Activated B cell treated with CpG ODN at 0.5 μM for 24 hours (primary cell): ENCODE measurements around the gene PHLDB1. TPM values are rescaled to one million over a fixed set of nuclear protein-coding genes. Genes with fewer than 3 reads are reported as not detected.
"Not testable (repeated sequence)": the region's sequence is repeated elsewhere in the genome, so short reads cannot be mapped to it uniquely, and the experiment has no call there.

Experiments
- ATAC-seq: fragments of 200-7000 bp; cut with Tn5 transposase; one replicate; pipeline ENCODE4 v1.10.0; 2021; ENCODE audit warnings: low read depth, mild to moderate bottlenecking, moderate library complexity
- CTCF ChIA-PET: fragments of 350-600 bp; sonication (Branson Sonifier 250); formaldehyde crosslinking; loops from one replicate; lab custom pipeline; 2021; ENCODE audit warnings: antibody characterized with exemption; lab: Charles Lee
- POLR2A ChIA-PET: fragments of 350-600 bp; sonication (Branson Sonifier 250); formaldehyde crosslinking; loops from one replicate; lab custom pipeline; 2021; ENCODE audit warnings: antibody characterized with exemption; lab: Charles Lee
- DNase-seq: peaks from one replicate; pipeline ENCODE4 v3.0.0; 2022
- H3K27ac Mint-ChIP-seq: one replicate; pipeline ENCODE4 v1.8.0; 2020; ENCODE audit warnings: mixed read lengths
- H3K27me3 Mint-ChIP-seq: one replicate; pipeline ENCODE4 v1.8.0; 2021; ENCODE audit warnings: mixed read lengths
- H3K36me3 Mint-ChIP-seq: one replicate; pipeline ENCODE4 v1.8.0; 2021; ENCODE audit warnings: low read depth, mixed read lengths
- H3K4me1 Mint-ChIP-seq: one replicate; pipeline ENCODE4 v1.8.0; 2021; ENCODE audit warnings: mixed read lengths
- H3K4me3 Mint-ChIP-seq: one replicate; pipeline ENCODE4 v1.8.0; 2020; ENCODE audit warnings: mild to moderate bottlenecking, mixed read lengths
- H3K9me3 Mint-ChIP-seq: one replicate; pipeline ENCODE4 v1.8.0; 2020; ENCODE audit warnings: mixed read lengths
- intact Hi-C: fragments of 100-400 bp; cut with micrococcal nuclease; formaldehyde crosslinking; loops from one replicate; pipeline ENCODE4 v1.15.1; 2024
- total RNA-seq: library from RNA; stranded (reverse); gene quantifications from 2 replicates; pipeline ENCODE4 v1.2.3, GENCODE V29; 2022
- TF ChIP-seq, protein P1 (sequence below): fragments of 200-600 bp; IDR thresholded peaks from one replicate; pipeline ENCODE4 v1.8.0; 2022; ENCODE audit warnings: antibody characterized with exemption, mild to moderate bottlenecking

Gene PHLDB1
- total RNA-seq, 1 donor from 2014 or later = 2.6 TPM

DNA sequence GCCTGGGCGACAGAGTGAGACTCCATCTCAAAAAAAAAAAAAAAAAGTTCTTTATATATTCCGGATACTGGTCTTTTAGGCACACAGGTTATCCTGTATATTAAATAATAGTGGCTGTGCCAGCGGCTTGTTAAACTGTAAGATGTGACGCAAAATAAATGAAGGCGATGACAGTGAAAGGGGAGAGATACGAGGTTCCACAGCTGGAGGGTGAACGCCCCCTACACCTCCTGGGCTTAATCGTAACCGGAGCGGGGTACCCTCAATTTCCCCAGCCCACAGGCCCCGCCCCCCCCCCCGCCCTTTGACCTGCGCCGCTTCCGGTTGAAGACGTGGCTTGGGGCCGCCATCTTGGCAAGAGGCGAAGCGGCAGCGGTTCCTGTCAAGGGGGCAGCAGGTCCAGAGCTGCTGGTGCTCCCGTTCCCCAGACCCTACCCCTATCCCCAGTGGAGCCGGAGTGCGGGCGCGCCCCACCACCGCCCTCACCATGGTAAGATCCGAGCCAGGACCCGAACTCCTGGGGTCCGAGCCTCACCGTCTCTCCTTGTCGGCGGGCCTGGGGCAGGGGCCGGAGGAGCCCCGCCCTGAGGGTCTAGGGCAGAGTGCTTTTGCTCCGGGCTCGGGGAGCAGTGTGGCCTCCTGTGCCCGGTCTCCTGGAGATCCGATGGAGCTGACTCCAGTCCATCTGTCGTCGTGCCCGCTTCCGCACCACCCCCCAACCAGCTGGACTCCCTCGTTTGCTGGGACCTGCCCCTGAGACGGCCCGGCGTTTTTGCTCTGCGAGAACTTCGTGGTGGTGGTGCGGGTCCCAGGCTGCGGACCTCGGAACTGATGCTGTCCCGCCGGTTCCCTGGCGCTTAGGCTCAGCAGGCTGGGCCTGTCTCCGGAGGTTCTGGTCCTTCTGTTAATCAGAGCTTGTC is 35.1 kb upstream of the PHLDB1 start, which contains the start of gene ARCN1:
TSS of gene ARCN1 (plus strand) at position 349 of the 920 bp plus-strand sequence. CDS start at position 488, 139 bp downstream.
- DNase-seq (peak; percentile 67), ATAC-seq (peak; percentile 88)
- Mint-ChIP-seq H3K36me3 (peaks cover 21% of the 10 kb centered on the region), H3K4me1 (peaks cover 45% of the 10 kb centered on the region), H3K27ac (peak within 1 kb of the TSS; percentile 86), H3K4me3 (peak within 1 kb of the TSS; percentile 93), H3K9me3 (no peaks in the 10 kb centered on the region), H3K27me3 (no peaks in the 10 kb centered on the region)
- ChIA-PET CTCF (interaction anchor here (0.8 kb wide), 1 partner anchor 37 kb away, joined by 3 read pairs; no protein-coding TSS in a partner anchor), POLR2A (interaction anchor here (0.5 to 1.5 kb wide), 18 partner anchors 17 to 762 kb away, joined by 3 to 9 read pairs (median 4); partner anchors contain the start of genes HMBS, KMT2A, PHLDB1 and TMEM25)
- TF ChIP-seq, protein P1, sequence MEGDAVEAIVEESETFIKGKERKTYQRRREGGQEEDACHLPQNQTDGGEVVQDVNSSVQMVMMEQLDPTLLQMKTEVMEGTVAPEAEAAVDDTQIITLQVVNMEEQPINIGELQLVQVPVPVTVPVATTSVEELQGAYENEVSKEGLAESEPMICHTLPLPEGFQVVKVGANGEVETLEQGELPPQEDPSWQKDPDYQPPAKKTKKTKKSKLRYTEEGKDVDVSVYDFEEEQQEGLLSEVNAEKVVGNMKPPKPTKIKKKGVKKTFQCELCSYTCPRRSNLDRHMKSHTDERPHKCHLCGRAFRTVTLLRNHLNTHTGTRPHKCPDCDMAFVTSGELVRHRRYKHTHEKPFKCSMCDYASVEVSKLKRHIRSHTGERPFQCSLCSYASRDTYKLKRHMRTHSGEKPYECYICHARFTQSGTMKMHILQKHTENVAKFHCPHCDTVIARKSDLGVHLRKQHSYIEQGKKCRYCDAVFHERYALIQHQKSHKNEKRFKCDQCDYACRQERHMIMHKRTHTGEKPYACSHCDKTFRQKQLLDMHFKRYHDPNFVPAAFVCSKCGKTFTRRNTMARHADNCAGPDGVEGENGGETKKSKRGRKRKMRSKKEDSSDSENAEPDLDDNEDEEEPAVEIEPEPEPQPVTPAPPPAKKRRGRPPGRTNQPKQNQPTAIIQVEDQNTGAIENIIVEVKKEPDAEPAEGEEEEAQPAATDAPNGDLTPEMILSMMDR = no peak
- intact Hi-C loops = loop anchor here (1.0 to 5.0 kb wide), 5 partner anchors 38 to 426 kb away; partner anchors contain the start of genes ATP5MG, CENATAC, KMT2A and UBE4A

DNA sequence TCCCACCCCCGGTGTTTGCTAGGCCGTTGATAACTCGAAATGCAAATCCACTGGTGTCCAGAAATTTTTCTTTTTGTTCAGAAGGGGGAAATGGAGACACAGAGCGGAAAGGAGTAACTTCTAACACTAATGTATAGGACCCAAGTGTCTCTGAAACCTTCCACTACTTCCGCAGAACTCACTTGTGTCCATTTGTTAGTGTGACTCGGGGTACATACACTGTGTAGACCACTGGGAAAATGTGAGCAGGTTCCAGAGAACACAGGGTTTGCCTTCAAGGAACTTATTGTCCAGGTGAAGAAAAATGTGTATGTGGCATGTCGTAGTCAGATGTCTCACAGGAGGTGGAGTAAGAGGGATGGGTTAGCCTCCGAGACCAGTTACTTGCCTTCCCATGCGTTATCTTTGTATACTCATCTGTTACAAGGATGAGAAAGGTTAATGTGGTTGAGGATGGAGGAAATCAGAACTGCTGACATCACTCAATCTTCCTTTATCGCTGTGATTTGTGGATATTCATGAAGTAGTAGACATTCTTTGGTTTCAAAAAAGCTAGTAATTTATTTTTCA is 34.3 kb upstream of the PHLDB1 start:
- POLR2A ChIA-PET = interaction anchor here (0.8 to 1.5 kb wide), 6 partner anchors 32 to 529 kb away, joined by 3 to 8 read pairs (median 5); partner anchors contain the start of genes PHLDB1 and TMEM25

GRCh38 chr11:118574636-118575035 is 32.8 kb upstream of the PHLDB1 start:
- ATAC-seq (no peak), DNase-seq (no peak)
- Mint-ChIP-seq H3K36me3 (peaks cover 29% of the 10 kb centered on the region), H3K27me3 (no peaks in the 10 kb centered on the region), H3K27ac (no peak overlapping the region), H3K4me3 (no peak overlapping the region), H3K9me3 (no peaks in the 10 kb centered on the region), H3K4me1 (peaks cover 53% of the 10 kb centered on the region)
- CTCF ChIA-PET = no interaction called here
- intact Hi-C loops = loop anchor here (1.0 to 5.0 kb wide), 2 partner anchors 8 to 137 kb away; partner anchors contain the start of gene KMT2A
- TF ChIP-seq, protein P1 = no peak
- POLR2A ChIA-PET = no interaction called here

More for the DNA sequence above, 34.3 kb upstream of the PHLDB1 start:
- Mint-ChIP-seq H3K27ac (peak overlapping the region; percentile 86), H3K4me3 (peak overlapping the region; percentile 93), H3K4me1 (peaks cover 49% of the 10 kb centered on the region), H3K36me3 (peaks cover 25% of the 10 kb centered on the region), H3K27me3 (no peaks in the 10 kb centered on the region), H3K9me3 (no peaks in the 10 kb centered on the region)
- ATAC-seq (peak; percentile 11), DNase-seq (no peak)
- TF ChIP-seq, protein P1 = no peak
- CTCF ChIA-PET = interaction anchor here (0.8 kb wide), 1 partner anchor 36 kb away, joined by 3 read pairs; no protein-coding TSS in a partner anchor
- intact Hi-C loops = loop anchor here (1.0 to 5.0 kb wide), 5 partner anchors 37 to 426 kb away; partner anchors contain the start of genes ATP5MG, CENATAC, KMT2A and UBE4A

DNA sequence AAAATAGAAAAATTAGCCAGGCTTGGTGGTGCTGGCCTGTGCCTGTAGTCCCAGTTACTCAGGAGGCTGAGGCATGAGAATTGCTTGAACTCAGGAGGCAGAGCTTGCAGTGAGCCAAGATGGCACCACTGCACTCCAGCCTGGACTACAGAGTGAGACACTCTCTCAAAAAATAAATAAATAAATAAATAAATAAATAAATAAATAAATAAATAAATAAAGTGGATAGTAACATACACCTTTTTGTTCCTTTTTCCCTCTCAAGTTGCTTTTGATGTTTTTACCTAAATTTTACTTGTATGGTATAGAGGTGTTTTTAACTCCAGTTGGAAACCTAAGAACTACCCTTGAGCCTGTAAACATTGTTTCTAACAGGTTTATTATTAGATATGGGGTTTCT is 29.4 kb upstream of the PHLDB1 start:
- intact Hi-C loops, DNase-seq, ATAC-seq, H3K4me3 Mint-ChIP-seq, CTCF ChIA-PET, POLR2A ChIA-PET, H3K27ac Mint-ChIP-seq, H3K27me3 Mint-ChIP-seq, H3K9me3 Mint-ChIP-seq: not testable (repeated sequence)
- H3K36me3 Mint-ChIP-seq = peaks cover 34% of the 10 kb centered on the region
- H3K4me1 Mint-ChIP-seq = peaks cover 44% of the 10 kb centered on the region

DNA sequence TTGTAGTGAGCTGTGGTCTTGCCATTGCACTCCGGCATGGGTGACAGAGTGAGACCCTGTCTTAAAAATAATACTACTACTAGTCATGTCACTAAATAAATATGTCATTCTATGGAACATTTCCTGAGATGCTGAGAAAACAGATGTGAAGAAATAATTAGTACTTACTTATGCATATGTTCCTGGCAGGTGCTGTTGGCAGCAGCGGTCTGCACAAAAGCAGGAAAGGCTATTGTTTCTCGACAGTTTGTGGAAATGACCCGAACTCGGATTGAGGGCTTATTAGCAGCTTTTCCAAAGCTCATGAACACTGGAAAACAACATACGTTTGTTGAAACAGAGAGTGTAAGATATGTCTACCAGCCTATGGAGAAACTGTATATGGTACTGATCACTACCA is 26.4 kb upstream of the PHLDB1 start:
- ChIA-PET POLR2A (no interaction called here), CTCF (no interaction called here)
- Mint-ChIP-seq H3K4me3 (no peak overlapping the region), H3K9me3 (no peaks in the 10 kb centered on the region), H3K27me3 (no peaks in the 10 kb centered on the region), H3K4me1 (peaks cover 15% of the 10 kb centered on the region), H3K27ac (no peak overlapping the region), H3K36me3 (peaks cover 50% of the 10 kb centered on the region)
- DNase-seq = no peak
- TF ChIP-seq, protein P1 = no peak
- ATAC-seq = no peak
- intact Hi-C loops = no loop called here
